Posterior vena cava (tissue), 2 donors: ENCODE data around the gene MCU. TPM values are rescaled to one million over a fixed set of nuclear protein-coding genes. Genes with fewer than 3 reads are reported as not detected.
"Not testable (repeated sequence)": the region's sequence is repeated elsewhere in the genome, so short reads cannot be mapped to it uniquely, and the experiment has no call there.

Experiments used
- DNase-seq: peaks from one replicate; pipeline ENCODE4 v3.0.0-alpha.2; 2020; ENCODE audit warnings: low spot score
- intact Hi-C, 2 donors: fragments of 100-400 bp; cut with DNase I; formaldehyde crosslinking; loops; one replicate each; pipeline versions ENCODE4 v1.14.1 to v1.14.2; 2022 to 2023
- total RNA-seq, 2 donors: library from RNA; stranded (reverse); fragmentation: NEBNext Ultra II Directional; extraction: Animal tissue kit (Norgen Biotek cat#: 25700); gene quantifications; one replicate each; pipeline ENCODE4 v1.2.1, GENCODE V29; 2021
- donor health status: DM: yes; HTN: yes; CAD: no.
- donor health status: DM: yes; HTN: yes; CAD: no.

Gene MCU
- total RNA-seq, 2 donors from 2014 or later: 23.7 to 24.0 TPM

DNA sequence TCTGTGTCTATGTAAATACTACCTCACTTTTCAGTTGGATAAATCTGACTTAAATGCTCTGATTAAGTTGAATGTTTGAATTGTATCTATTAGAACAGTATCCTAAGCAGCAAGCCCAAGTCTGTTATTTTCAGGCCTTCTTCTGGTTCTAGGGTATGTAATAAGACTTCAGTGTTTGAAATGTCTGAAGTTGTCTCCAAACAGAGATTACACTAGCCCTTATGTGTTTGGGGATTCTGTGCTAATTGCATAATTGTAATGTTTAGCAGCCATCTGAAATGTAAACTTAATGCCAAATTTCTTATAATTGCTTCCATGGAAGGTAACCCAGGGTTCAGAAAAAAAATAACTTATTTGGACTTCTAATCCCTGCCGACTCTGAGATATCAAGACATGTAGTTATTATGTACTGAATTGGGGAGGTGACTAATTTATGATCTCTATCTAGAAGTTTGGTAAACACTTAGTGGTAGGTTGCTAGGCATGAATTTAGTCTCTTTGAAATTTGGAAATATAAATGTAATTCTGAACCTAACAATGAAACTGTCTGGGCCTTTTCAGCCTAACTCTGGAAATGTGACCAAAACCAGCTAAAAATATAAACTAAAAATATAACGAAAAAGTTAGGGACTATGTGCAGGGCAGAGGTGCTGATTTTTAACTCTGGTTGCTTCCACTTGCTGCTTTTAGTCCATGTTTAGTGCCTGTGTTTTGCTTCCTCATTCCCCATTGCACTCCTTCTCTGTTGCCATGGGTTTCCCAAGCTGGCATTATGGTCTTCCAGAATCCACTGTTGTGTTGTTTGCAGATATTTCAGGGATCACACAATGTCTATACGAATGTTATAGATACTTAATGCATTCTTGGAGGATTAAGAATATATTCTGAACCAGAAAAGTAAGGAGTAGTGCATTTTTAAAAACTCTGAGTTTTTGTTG lies 54.8 kb downstream of the MCU start:
- intact Hi-C loops: loop anchor here in 1 of 2 donors (10.0 kb wide), 1 partner anchor 782 kb away; the partner anchor contains the start of gene CHST3
- DNase-seq: no peak

DNA sequence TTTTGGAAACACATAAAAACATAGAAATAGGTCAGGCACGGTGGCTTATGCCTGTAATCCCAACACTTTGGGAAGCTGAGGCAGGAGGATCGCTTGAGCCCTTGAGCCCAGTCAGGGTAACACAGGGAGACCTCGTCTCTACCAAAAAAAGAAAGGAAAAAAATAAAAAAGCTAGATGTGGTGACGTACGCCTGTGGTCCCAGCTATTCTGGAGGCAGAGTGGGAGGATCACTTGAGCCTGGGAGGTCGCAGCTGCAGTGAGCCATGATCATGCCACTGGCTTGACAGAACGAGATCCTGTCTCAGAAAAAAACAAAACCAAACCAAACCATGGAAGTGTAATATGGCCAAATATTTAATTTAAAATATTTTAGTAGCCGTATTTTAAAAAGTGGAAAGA lies 55.6 kb downstream of the MCU start:
- intact Hi-C loops: loop anchor here in 1 of 2 donors (10.0 kb wide), 1 partner anchor 783 kb away; the partner anchor contains the start of gene CHST3
- no peak for DNase-seq

DNA sequence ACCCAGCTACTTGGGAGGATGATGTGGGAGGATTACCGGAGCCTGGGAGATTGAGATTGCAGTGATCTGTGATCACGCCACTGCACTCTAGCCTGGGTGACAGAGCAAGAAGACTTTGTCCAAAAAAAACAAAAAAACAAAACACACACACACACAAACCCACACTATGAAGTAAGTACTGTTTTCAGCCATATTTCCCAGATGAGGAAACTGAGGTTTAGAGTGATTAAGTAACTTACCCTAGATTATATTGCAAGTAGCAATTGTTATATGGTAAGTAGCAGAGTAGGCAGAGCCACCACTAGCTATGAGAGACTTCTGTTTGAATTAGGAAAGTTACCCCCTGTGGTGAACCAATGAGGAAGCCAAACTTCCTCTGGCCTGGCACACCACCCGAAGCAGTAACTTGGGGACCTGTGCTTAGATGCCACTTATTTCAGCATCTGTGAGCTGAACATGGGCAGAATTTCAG lies 61.9 kb downstream of the MCU start:
- DNase-seq: no peak
- intact Hi-C loops: no loop called here

DNA sequence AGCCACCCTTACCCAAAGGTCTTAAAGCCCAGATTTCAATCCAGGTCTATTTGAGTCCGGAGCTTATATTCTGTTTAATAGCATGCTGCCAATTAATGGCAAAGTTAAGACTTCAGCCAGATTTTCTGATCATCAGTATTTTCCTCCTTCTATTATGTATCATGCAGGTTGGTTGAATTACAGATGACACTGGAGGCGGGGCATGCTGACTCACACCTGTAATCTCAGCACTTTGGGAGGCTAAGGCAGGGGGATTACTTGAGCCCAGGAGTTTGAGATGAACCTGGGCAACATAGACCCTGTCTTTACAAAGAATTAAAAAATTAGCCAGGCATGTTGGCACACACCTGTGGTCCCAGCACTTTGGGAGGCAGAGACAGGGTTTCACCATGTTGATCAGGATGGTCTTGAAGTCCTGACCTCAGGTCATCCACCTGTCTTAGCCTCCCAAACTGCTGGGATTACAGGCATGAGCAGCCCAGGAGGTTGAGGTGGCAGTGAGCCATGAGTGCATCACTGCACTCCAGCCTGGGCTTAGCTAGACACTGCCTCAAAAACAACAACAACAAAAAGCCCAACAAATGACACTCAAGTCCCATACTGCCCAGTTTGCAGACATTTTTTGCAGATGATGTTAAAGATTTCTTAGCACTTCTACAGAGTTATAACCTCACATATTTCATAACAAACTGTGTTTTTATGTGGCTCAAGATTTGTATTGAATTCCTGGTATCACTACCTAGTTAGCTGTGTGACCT lies 62.5 kb downstream of the MCU start:
- intact Hi-C loops: no loop called here
- no peak for DNase-seq

DNA sequence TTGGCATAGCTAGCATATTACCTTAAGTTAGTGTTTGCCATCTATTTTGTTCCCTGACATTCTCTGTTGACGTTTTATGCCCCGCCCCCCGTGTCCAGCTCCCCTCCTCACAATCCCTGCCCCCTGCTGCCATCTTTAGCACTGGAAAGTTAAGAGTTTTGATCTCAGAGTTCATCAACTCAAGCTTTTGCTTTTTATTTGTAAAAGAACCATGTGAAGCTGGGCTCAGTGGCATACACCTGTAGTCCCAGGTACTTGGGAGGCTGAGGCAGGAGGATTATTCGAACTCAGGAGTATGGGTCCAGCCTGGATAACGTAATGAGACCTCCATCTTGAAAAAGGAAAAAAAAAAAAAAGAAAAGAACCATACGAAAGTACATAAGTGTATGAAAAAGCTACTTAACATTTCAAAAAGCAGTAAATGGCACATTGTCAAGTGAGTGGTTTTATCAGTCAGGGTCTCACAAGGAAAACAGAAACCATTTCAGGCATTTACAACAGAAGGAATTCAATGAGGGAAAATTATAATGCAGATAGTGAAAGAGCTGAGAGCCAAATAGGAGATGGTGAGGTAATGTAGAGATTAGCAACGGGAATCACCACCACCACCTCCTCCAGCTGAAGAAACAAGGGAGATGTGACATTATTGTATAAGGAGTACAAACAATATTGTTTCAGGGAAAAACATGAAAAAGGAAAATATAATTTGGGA lies 64.9 kb downstream of the MCU start:
- intact Hi-C loops: no loop called here
- DNase-seq: no peak

DNA sequence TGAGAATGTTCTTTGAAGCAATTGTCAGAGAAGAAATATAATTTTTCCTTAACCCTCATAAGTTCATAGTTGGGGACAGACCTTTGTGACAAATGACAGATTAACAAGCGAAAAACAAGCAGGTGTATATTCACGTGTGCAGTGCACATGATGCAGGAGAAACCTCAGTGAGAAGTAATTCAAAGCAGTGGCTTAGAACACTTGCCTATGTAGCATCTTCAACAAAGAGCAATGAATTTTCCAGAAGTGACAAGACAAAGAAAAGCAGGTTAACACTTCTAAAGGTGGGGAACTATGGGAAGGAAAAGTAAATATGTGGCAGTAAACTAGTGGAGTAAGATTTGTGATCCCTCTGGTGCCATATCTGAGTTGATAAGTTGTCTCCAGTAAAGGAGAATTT lies 65.8 kb downstream of the MCU start:
- DNase-seq: no peak
- intact Hi-C loops: no loop called here

DNA sequence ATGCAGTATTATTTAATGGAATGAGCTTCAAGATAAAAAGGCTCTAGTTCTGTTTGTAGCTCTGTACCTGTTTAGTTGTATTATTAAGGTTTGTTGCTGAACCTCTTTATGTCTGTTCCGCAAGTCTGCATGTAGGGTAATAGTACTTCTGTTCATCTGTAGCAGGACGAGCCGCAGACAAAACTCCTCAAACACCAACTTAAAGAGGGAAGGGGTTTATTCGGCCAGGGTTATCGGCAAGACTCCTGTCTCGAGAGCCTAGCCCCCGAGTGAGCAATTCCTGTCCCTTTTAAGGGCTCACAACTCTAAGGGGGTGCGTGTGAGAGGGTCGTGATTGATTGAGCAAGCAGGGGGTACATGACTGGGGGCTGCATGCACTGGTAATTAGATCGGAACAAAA lies 67.0 kb downstream of the MCU start:
- DNase-seq, intact Hi-C loops: not testable (repeated sequence)

DNA sequence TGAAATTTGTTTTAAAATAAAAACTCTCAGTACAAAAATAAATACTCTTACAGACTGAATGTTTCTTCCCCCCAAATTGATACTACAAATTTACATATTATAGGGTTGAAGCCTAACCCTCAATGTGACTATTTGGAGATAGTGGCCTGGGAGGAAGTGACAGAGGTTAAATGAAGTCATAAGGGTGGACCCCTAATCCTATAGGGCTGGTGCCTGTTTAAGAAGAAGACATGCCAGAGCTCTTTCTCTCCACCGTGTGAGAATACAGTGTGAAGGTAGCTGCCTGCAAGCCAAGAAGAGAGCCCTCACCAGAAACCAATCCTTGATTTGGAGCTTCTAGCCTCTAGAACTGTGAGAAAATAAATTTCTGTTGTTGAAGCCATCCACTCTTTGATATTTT lies 67.6 kb downstream of the MCU start:
- DNase-seq: no peak
- intact Hi-C loops: no loop called here

DNA sequence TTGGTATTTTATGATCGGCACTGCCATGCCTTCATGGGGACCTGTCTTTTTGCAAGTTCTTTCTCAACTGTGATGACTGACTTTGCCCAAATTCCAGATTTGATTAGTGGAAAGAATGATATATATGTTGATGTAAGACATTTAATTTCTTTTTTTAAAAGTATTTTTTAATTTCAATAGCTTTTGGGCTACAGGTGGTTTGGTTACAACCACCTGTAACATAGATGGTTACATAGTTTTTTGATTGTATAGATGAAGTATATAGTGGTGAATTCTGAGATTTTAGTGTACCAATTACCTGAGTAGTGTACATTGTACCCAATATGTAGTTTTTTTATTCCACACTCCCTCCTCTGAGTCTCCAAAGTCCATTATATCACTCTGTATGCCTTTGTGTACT lies 69.6 kb downstream of the MCU start:
- intact Hi-C loops: no loop called here
- DNase-seq: no peak

DNA sequence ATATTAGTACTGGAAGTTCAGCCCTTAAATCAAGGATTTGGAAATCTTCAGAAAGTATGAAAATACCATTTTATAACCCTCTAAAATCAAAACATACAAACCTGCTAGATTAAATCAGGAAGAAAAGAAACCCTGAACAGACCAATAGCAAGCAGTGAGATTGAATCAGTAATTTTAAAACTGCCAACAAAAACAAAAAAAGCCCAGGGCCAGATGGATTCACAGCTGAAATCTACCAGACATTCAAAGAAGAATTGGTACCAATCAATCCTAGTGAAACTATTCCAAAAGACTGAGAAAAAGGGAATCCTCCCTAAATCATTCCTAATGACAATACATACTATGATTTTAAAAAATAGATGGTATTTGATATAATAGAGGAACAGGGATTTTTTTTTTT lies 70.1 kb downstream of the MCU start:
- intact Hi-C loops: no loop called here
- DNase-seq: no peak

DNA sequence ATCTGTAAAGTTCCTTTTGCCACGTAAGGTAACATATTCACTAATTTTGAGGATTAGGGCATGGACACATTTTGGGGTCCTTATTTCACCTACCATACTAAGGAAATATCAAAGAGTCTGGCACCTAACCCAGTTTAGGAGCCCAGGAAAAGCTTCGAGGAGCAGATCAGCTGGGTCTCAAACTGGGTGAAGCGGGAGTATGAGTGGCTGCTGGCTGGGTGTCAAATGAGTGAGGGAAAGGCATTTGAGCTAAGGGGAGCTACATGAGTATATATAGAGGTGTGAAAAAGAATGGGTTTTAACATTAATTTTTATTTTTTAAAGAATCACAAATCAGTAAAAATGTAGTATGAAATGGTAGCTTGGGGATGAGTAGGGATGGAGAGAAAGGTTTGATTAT lies 71.3 kb downstream of the MCU start:
- intact Hi-C loops: no loop called here
- no peak for DNase-seq

DNA sequence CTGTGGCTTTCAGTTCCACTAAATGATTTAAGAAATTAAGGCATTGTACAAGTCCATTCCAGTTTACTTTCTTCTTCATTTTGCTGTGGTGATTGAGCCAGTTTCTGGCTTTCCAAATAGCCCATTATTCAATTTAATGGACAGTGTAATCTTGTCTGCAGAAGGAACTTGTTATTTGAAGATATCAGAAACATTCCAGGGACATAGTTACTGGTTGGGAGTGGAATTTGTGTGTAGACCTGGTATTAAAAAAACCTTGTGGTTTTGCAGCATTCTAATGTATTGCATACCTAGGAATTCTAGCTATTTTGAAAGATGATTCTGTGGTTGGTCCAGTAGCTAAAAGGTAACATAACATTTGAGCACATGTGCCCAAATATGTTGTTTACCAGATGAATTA lies 72.2 kb downstream of the MCU start:
- intact Hi-C loops: no loop called here
- DNase-seq: no peak

DNA sequence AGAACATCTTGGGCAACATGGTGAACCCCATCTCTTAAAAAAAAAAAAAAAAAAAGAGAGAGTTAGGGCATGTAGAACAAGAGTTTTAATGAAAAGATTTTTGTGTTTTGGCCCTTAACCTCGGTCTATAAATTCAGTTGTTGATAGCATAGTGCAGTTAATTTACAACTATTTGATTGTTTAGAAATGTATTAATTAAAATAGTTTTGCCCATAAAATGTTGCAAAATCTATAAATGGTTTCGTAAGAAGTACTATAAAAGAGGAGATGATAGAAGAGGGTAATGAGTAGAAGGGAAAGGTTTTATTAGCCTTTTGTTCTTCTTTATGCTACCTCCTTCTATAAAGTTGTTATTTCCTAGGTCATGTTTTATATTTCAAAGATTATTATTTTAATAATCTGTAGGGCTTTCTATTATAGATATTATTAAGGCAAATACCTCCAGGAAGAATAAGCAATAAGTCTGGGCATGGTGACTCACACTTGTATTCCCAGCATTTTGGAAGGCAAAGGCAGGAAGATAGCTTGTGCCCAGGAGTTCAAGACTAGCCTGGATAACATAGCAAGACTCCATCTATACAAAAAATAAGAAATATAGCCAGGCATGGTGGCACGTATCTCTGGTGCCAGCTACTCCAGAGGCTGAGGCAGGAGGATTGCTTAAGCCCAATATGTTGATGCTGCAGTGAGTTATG lies 73.3 kb downstream of the MCU start:
- intact Hi-C loops: no loop called here
- DNase-seq: no peak

DNA sequence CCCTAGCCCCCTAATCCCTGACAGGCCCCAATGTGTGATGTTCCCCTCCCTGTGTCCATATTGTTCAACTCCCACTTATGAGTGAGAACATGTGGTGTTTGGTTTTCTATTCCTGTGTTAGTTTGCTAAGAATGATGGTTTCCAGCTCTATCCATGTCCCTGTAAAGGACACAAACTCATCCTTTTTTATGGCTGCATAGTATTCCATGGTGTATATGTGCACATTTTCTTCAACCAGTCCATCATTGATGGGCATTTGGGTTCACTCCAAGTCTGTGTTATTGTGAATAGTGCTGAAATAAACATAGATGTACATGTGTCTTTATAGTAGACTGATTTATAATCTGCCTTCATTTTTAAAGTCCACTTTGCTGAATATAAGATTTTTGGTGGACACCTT lies 79.3 kb downstream of the MCU start:
- not testable (repeated sequence) for DNase-seq

DNA sequence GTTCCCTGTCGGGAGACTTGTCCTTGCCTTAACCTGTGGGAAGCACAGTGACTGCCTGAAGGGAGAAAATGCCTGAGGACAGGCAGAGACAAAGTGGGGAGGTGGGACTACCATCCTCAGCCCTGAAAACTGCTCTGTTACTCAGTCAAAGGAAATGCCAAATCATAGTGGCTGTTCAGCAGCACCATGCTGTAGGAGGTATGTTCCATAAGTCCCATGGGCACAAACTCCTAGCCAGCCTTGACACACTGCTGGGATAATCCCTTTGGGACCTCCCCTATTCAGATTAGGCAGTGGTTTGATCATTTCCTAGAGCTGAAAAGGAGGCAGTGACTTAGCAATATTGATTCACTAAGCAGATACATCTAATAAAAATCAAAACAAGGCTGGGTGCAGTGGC lies 80.1 kb downstream of the MCU start:
- no peak for DNase-seq
- intact Hi-C loops: no loop called here

More for the DNA sequence above, 79.3 kb downstream of the MCU start:
- intact Hi-C loops: not testable (repeated sequence)

DNA sequence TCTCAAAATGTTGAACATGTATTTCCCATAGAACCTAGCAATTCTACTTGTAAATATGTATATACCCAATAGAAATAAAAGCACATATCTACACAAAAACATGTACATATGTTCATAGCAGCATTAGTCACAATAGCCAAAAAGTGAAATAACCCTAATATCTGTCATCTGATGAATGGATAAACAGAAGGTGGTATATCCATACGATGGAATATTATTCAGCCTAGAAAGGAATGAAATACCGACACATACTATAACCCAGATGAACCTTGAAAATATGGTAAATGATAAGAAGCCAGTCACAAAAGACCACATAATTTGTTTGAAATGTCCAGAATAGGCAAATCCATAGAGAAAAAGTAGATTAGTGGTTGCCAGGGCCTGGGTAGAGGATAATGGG lies 87.9 kb downstream of the MCU start:
- no peak for DNase-seq
- intact Hi-C loops: no loop called here

DNA sequence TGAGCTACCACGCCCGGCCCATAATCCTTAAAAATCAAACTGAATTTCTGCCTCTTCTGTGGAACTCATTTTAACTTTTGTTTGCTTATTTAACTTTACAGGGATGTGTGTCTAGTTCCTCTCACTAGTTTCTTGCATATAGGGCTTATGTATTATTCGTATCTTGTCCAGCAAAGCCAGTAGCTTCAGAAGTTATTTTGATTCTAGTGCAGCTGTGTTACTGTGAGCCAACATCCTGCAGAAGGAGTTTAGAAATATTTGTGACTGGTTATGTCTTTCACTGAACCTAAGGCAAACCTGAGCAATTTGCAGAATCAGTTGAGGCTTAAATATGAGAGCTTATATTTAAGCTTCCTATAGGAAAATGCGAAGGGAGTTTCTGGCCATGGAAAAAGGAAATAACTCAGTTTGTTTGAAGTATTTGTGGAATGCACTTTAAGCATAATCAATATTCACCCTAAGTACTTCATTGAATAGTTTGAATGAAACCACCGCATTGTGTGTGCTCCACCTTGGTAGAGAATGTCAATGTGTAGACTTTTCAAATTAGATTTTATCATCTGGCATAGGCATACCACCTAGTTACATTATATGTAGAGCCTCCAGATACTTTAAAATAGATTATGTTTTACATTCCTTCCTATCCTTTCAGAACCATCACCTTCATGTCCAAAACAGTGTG lies 90.8 kb downstream of the MCU start:
- DNase-seq: no peak
- intact Hi-C loops: no loop called here

DNA sequence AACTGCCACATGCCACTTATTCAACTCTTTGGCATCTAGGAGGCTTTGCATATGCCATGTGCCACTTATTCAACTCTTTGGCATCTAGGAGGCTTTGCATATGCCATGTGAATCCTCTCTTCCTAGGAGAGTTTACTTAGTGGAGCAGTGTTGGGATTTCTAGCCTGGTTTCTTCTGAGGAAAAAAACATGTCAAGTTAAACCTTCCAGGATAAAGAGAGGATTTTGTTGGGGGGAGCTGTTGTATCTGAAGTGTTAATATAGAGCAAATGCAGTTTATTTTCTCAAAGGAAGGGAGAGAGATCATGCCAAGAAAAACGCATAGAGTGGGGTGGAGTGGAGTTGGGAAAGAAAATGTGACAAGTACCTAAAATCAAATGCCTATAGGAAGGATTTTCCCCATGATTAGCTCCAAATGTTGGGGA lies 91.5 kb downstream of the MCU start:
- DNase-seq: no peak
- intact Hi-C loops: no loop called here
